HAP-1 (cell line): Measurements from ENCODE around the gene MYLK.
"Not testable (repeated sequence)": the region's sequence is repeated elsewhere in the genome, so short reads cannot be mapped to it uniquely, and the experiment has no call there.

ENCODE experiments used
- DNase-seq, 2 experiments: peaks; one replicate each; pipeline ENCODE4 v3.0.0-alpha.2; 2016 to 2020; ENCODE audit warnings: low spot score in 2 of 2
- H3K27me3 ChIP-seq: fragments of 250-450 bp; sonication (Bioruptor Pico); 2 replicates; pipeline ENCODE4 v1.5.1; 2020; ENCODE audit warnings: low read depth, mild to moderate bottlenecking, moderate library complexity
- H3K36me3 ChIP-seq: fragments of 250-450 bp; sonication (Bioruptor Pico); replicated peaks from 2 replicates; pipeline ENCODE4 v1.5.1; 2020; ENCODE audit warnings: mild to moderate bottlenecking
- H3K4me1 ChIP-seq: fragments of 250-450 bp; sonication (Bioruptor Pico); 2 replicates; pipeline ENCODE4 v1.5.1; 2020; ENCODE audit warnings: mild to moderate bottlenecking
- H3K4me3 ChIP-seq: fragments of 250-450 bp; sonication (Bioruptor Pico); 2 replicates; pipeline ENCODE4 v1.5.1; 2020; ENCODE audit warnings: mild to moderate bottlenecking, moderate library complexity
- H3K9me3 ChIP-seq: fragments of 250-450 bp; sonication (Bioruptor Pico); 2 replicates; pipeline ENCODE4 v1.5.1; 2020; ENCODE audit warnings: mild to moderate bottlenecking, moderate library complexity
- in situ Hi-C: fragments of 300-500 bp; cut with MboI; formaldehyde crosslinking; loops from 3 replicates; pipeline ENCODE4 v1.14.3; 2020; ENCODE audit warnings: low sequenced_read_pairs, inconsistent platforms, mixed read lengths

The MYLK gene

DNA sequence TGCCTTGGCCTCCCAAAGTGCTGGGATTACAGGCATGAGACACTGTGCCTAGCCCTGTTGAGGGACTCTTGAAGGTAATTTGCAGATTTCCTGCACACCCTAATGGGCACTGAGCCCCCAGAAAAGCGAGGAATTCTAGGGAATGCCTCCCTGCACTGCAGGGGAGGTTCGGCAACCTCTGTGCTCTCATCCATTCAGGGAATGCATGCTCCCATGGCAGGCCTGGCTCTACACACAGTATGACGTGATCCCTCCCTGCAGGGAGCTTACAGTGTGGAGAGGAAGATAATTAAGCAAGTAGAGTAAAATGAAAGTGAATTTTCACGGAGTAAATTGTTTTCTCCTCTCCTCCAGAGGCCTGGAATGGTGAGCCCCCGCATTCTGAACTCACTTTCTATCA, 166.0 kb downstream of the MYLK start:
- H3K36me3 ChIP-seq = no peaks in the 10 kb centered on the region
- no peak for DNase-seq
- no peaks in the 10 kb centered on the region for H3K9me3 ChIP-seq
- in situ Hi-C loops = loop anchor here (5.0 kb wide), 1 partner anchor 76 kb away; no protein-coding TSS in a partner anchor
- H3K27me3 ChIP-seq = no peaks in the 10 kb centered on the region
- H3K4me3 ChIP-seq = no peak overlapping the region
- H3K4me1 ChIP-seq = no peaks in the 10 kb centered on the region

GRCh38 chr3:123717451-123717850, 166.7 kb downstream of the MYLK start:
- in situ Hi-C loops = loop anchor here (5.0 kb wide), 1 partner anchor 75 kb away; no protein-coding TSS in a partner anchor
- not testable (repeated sequence) for H3K9me3 ChIP-seq, H3K36me3 ChIP-seq, DNase-seq, H3K4me3 ChIP-seq, H3K27me3 ChIP-seq, H3K4me1 ChIP-seq

- Histone ChIP-seq H3K27me3 (no peaks in the 10 kb centered on the region), H3K4me1 (no peaks in the 10 kb centered on the region), H3K36me3 (no peaks in the 10 kb centered on the region), H3K9me3 (no peaks in the 10 kb centered on the region), H3K4me3 (no peak overlapping the region)
- in situ Hi-C loops = loop anchor here (5.0 kb wide), 1 partner anchor 74 kb away; no protein-coding TSS in a partner anchor
- DNase-seq = no peak
Measured at GRCh38 chr3:123716411-123716810, 167.7 kb downstream of the MYLK start.

DNA sequence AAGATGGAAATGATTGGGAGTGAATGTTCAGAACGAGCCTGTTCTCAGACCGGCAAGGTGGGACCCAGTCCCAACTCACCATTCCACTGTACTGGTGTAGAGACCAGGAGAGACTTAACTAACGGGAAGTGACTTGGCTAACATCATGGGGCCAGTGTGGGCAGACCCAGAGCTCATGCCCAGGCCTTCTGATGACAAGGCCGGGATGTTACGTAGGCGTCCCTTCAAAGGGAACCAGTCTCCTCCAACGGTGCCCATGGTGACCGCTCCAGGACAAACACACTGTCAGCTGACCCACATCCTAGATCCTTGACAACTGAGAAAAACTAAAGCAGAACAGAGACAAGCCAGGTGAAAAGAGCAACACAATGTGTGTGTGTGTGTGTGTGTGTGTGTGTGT, 170.9 kb downstream of the MYLK start:
- no peak for DNase-seq
- H3K27me3 ChIP-seq = no peaks in the 10 kb centered on the region
- no peak overlapping the region for H3K4me3 ChIP-seq
- no peaks in the 10 kb centered on the region for H3K4me1 ChIP-seq
- H3K36me3 ChIP-seq = no peaks in the 10 kb centered on the region
- no peaks in the 10 kb centered on the region for H3K9me3 ChIP-seq
- in situ Hi-C loops = no loop called here

DNA sequence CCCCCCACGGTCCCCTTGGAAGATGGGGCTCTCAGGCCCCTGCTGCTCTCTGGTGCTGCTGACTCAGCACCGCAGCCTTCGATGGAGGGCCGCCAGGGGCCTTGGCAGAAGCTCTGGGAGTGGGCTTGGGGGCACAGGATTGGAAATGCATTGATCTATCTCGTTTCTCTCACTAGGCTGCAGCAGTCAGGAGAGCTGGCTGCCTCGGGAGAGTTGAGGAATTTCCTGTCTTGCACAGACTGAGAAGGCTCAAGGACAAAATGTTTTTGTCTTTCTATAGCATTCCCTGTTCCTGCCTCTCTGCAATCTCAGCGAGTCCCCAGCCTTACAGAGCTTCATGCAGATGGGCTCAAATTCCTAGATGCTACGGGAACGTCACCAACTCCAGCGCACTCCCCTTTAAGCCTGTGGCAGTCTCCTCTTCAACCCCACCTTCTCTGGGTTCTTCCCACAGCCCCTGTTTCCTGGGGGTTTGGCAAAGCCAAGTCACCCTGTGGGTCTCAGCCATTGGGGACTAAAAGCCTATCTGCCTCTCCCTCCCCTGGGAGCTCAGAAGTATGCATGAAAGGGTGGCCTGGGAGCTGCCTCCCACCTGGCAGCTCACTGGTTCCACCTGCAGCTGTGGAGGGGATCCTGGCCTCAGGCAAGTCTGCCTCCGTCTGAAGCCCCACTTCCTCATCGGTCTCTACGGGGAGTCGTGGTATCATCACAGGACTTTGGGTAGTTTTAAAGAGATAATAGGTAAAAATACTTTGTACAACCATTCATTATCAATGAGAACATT, 171.9 kb downstream of the MYLK start:
- H3K27me3 ChIP-seq = no peaks in the 10 kb centered on the region

GRCh38 chr3:123711356-123711755, 172.8 kb downstream of the MYLK start:
- Histone ChIP-seq H3K27me3 (no peaks in the 10 kb centered on the region), H3K4me3 (no peak overlapping the region), H3K9me3 (no peaks in the 10 kb centered on the region), H3K4me1 (no peaks in the 10 kb centered on the region), H3K36me3 (no peaks in the 10 kb centered on the region)
- DNase-seq = no peak
- in situ Hi-C loops = no loop called here

More for the DNA sequence above, 171.9 kb downstream of the MYLK start:
- no peaks in the 10 kb centered on the region for H3K36me3 ChIP-seq
- in situ Hi-C loops = no loop called here
- no peak overlapping the region for H3K4me3 ChIP-seq
- H3K4me1 ChIP-seq = no peaks in the 10 kb centered on the region
- no peak for DNase-seq
- H3K9me3 ChIP-seq = no peaks in the 10 kb centered on the region

- Histone ChIP-seq H3K36me3 (no peaks in the 10 kb centered on the region), H3K27me3 (no peaks in the 10 kb centered on the region), H3K4me3 (no peak overlapping the region), H3K9me3 (no peaks in the 10 kb centered on the region), H3K4me1 (no peaks in the 10 kb centered on the region)
- no peak for DNase-seq
- in situ Hi-C loops = no loop called here
Measured at GRCh38 chr3:123708531-123708930, 175.6 kb downstream of the MYLK start.

DNA sequence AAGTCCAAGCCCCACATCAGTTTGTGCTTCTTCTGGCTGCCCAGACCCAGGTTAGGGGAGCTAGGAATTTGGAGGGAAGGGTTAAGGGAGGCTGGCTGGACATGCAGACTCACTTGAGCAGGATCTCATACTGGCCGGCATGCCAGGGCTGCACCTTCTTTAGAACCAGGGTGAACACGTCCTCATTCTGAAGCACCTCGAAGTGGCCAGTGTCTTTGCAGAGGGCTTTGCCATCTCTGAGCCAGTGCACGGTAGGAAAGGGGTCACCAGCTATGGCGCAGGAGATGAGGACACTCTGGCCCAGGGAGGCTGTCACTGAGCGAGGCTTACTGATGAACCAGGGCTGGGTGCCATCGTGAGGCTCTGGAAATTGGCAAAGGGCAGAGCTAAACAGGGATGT, 176.5 kb downstream of the MYLK start:
- H3K27me3 ChIP-seq, H3K4me3 ChIP-seq, H3K9me3 ChIP-seq, in situ Hi-C loops, DNase-seq, H3K4me1 ChIP-seq, H3K36me3 ChIP-seq: not testable (repeated sequence)

- Histone ChIP-seq H3K36me3 (no peaks in the 10 kb centered on the region), H3K9me3 (no peaks in the 10 kb centered on the region), H3K4me3 (no peak overlapping the region), H3K4me1 (no peaks in the 10 kb centered on the region), H3K27me3 (no peaks in the 10 kb centered on the region)
- in situ Hi-C loops = no loop called here
- no peak for DNase-seq
Measured at GRCh38 chr3:123706871-123707270, 177.3 kb downstream of the MYLK start.

DNA sequence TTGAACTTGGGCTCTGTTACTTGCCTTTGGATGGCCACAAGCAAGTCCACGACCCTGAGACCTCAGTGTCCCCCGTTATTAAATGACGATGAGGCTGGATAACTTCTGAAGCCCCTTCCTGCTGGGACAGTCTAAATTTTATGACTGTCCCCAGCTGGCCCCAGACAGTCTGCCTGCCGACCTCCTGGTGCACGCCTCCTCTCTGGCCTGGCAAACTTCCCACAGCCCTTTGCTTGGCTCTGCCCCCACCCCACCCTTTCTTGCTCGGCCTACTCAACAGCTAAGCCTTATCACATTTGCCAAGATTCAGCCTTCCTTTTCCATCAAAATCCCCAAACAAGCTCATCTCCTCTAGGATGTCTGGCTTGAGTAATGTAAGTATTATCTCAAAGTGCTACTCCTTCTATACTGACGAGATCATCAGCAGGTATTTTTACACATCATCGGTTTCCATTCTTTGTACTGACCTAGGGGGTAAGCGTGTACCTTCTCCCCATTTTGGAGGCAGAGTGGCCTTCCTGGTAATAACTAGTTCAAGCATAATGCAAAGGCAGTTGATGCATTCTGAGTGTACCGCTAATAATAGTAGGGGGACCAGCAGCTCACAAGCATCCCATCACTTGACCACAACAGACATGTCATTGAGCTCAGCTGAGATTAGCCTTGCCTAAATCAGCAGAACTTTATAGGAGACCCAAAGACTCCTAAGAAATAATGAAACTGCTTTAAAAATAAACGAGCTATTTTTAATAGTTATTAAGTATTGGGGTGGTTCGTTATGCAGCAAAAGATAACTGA, 178.4 kb downstream of the MYLK start:
- H3K27me3 ChIP-seq = no peaks in the 10 kb centered on the region
- no peak for DNase-seq
- no peaks in the 10 kb centered on the region for H3K9me3 ChIP-seq
- in situ Hi-C loops = no loop called here
- no peaks in the 10 kb centered on the region for H3K4me1 ChIP-seq
- no peak overlapping the region for H3K4me3 ChIP-seq
- no peaks in the 10 kb centered on the region for H3K36me3 ChIP-seq

DNA sequence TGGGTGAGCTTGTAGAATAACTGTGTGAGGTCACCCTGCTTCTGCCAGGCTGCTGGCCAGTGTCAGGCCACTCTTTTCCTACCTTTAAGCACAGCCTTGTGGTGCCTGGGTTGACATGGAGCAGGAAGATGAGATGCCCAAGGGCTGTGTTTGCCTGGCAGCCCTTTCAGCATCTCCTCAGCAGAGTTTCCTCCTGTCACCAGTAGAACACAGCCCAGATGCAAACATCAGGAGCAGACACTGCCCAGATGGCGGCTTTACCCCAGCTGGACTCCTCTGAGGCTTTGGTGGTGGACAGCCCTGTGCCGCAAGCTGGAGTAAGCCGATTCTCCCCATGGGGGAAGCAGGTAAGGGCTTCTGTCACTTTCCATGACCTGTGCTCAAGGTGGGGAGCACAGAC, 180.5 kb downstream of the MYLK start:
- H3K4me3 ChIP-seq, H3K4me1 ChIP-seq, H3K27me3 ChIP-seq, H3K9me3 ChIP-seq, in situ Hi-C loops, DNase-seq, H3K36me3 ChIP-seq: not testable (repeated sequence)

- no peak overlapping the region for H3K4me3 ChIP-seq
- H3K9me3 ChIP-seq = no peaks in the 10 kb centered on the region
Measured at GRCh38 chr3:123702720-123703119, 181.4 kb downstream of the MYLK start.

DNA sequence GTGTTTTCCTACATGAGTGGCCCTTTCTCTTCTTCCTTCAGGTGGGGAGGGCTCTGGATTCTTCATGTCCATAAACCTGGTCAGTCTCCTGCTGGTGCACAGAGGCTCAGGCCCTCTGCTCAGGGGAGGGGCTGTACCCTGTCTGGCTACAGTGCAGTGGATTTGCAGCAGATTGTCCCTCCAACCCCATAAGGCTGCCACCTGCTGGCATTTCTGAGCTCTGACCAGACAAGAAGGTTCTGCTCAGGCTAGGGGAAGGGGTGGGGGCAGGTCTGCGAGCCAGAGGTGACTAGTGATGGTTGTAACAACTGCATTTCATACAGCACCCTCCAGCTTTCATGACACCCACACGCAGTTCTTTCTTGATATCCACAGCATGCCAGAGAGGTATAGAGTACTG, 182.1 kb downstream of the MYLK start:
- H3K36me3 ChIP-seq, H3K4me3 ChIP-seq, H3K27me3 ChIP-seq, H3K9me3 ChIP-seq, in situ Hi-C loops, H3K4me1 ChIP-seq: not testable (repeated sequence)
- peak; percentile 22 to 75 for DNase-seq

More at GRCh38 chr3:123702720-123703119, 181.4 kb downstream of the MYLK start:
- in situ Hi-C loops = no loop called here
- Histone ChIP-seq H3K27me3 (no peaks in the 10 kb centered on the region), H3K36me3 (no peaks in the 10 kb centered on the region), H3K4me1 (no peaks in the 10 kb centered on the region)
- DNase-seq = no peak
